B cell (primary cell): ENCODE results near the gene STAU1. TPM values are rescaled to one million over a fixed set of nuclear protein-coding genes. Genes with fewer than 3 reads are reported as not detected.

ENCODE experiments used
- ATAC-seq: fragments of 200-7000 bp; cut with Tn5 transposase; one replicate; pipeline ENCODE4 v1.10.0; 2021; ENCODE audit warnings: low read depth, mild to moderate bottlenecking, moderate number of reproducible peaks, moderate library complexity
- CTCF ChIA-PET: fragments of 350-600 bp; sonication (Branson Sonifier 250); formaldehyde crosslinking; loops from one replicate; lab custom pipeline; 2021; ENCODE audit warnings: antibody characterized with exemption, inconsistent platforms; lab: Charles Lee
- POLR2A ChIA-PET: fragments of 350-600 bp; sonication (Branson Sonifier 250); formaldehyde crosslinking; loops from one replicate; lab custom pipeline; 2021; ENCODE audit warnings: antibody characterized with exemption; lab: Charles Lee
- DNase-seq: peaks from one replicate; pipeline ENCODE4 v3.0.0; 2013
- H2AFZ ChIP-seq: 2 replicates; pipeline ENCODE4 v1.6.1; 2012; ENCODE audit warnings: mild to moderate bottlenecking, low read depth, low read length; ENCODE audit not compliant: insufficient read depth, poor library complexity, severe bottlenecking
- H3K27ac ChIP-seq, 2 donors: 1 replicate in 1 of 2; 2 replicates in 1 of 2; pipeline ENCODE4 v1.5.1; 2012 to 2013; ENCODE audit warnings: low read length in 2 of 2, mild to moderate bottlenecking in 2 of 2, moderate library complexity in 1 of 2
- H3K27me3 ChIP-seq, 4 experiments: fragments of 200-600 bp in 1 of 4; sonication (generic) in 1 of 4; replicated peaks in 1 of 4; 1 replicate in 2 of 4; 2 replicates in 2 of 4; pipeline versions ENCODE4 v1.6.1 to v1.7.0; 2013 to 2016; ENCODE audit warnings: low read length in 3 of 4, mild to moderate bottlenecking in 2 of 4, mixed read lengths in 1 of 4, moderate library complexity in 1 of 4; ENCODE audit not compliant: insufficient read depth in 4 of 4, control insufficient read depth in 3 of 4; ENCODE audit errors: control extremely low read depth in 1 of 4
- H3K36me3 ChIP-seq, 2 experiments: replicated peaks in 1 of 2; 1 replicate in 1 of 2; 2 replicates in 1 of 2; pipeline versions ENCODE4 v1.6.1 to v1.7.1; 2013; ENCODE audit warnings: low read length in 1 of 2; ENCODE audit not compliant: insufficient read depth in 2 of 2, control insufficient read depth in 1 of 2; ENCODE audit errors: control extremely low read depth in 1 of 2, extremely low read depth in 1 of 2
- H3K4me1 ChIP-seq, 2 donors: fragments of 200-600 bp in 1 of 2; sonication (generic) in 1 of 2; 1 replicate in 1 of 2; 2 replicates in 1 of 2; pipeline versions ENCODE4 v1.5.1 to v1.6.1; 2013 to 2017; ENCODE audit warnings: low read length in 2 of 2; ENCODE audit not compliant: control insufficient read depth in 2 of 2, insufficient read depth in 2 of 2
- H3K4me2 ChIP-seq: replicated peaks from 2 replicates; pipeline ENCODE3; 2012; ENCODE audit warnings: mild to moderate bottlenecking, low read depth, low read length; ENCODE audit not compliant: poor library complexity, severe bottlenecking
- H3K4me3 ChIP-seq, 5 experiments: fragments of 200-600 bp in 1 of 5; sonication (generic) in 1 of 5; 1 replicate in 3 of 5; 2 replicates in 2 of 5; pipeline versions ENCODE4 v1.5.1 to v1.7.0; 2011 to 2016; ENCODE audit warnings: low read length in 4 of 5, mild to moderate bottlenecking in 4 of 5, low read depth in 2 of 5, control low read depth in 1 of 5, moderate library complexity in 1 of 5; ENCODE audit not compliant: insufficient read depth in 1 of 5; ENCODE audit errors: control extremely low read depth in 1 of 5, extremely low read depth in 1 of 5
- H3K79me2 ChIP-seq: fragments of 200-600 bp; sonication (generic); one replicate; pipeline ENCODE4 v1.6.0; 2016; ENCODE audit warnings: low read length; ENCODE audit not compliant: control insufficient read depth, insufficient read depth
- H3K9ac ChIP-seq: fragments of 200-600 bp; sonication (generic); 2 replicates; pipeline ENCODE4 v1.6.1; 2017; ENCODE audit warnings: mild to moderate bottlenecking, low read length, moderate library complexity
- H3K9me3 ChIP-seq, 3 donors: one replicate each; pipeline versions ENCODE4 v1.6.1 to v1.7.1; 2013; ENCODE audit warnings: low read length in 2 of 3; ENCODE audit not compliant: control insufficient read depth in 2 of 3, insufficient read depth in 1 of 3; ENCODE audit errors: control extremely low read depth in 1 of 3
- H4K20me1 ChIP-seq: 2 replicates; pipeline ENCODE4 v1.6.0; 2012; ENCODE audit warnings: mild to moderate bottlenecking, low read length; ENCODE audit not compliant: insufficient read depth, control insufficient read depth, poor library complexity, severe bottlenecking
- H3K27ac Mint-ChIP-seq: one replicate; pipeline ENCODE4 v1.8.0; 2021; ENCODE audit warnings: mixed read lengths
- H3K27me3 Mint-ChIP-seq: one replicate; pipeline ENCODE4 v1.8.0; 2021; ENCODE audit warnings: mixed read lengths
- H3K4me1 Mint-ChIP-seq: one replicate; pipeline ENCODE4 v1.8.0; 2021; ENCODE audit warnings: mixed read lengths
- H3K4me3 Mint-ChIP-seq: one replicate; pipeline ENCODE4 v1.8.0; 2021; ENCODE audit warnings: mixed read lengths
- H3K9me3 Mint-ChIP-seq: one replicate; pipeline ENCODE4 v1.8.0; 2022; ENCODE audit warnings: mixed read lengths; ENCODE audit not compliant: insufficient read depth
- EZH2 ChIP-seq: IDR thresholded peaks from 2 replicates; pipeline ENCODE4 v1.6.1; 2012; ENCODE audit warnings: borderline replicate concordance, low read depth, mild to moderate bottlenecking, moderate library complexity, low read length; ENCODE audit not compliant: insufficient read depth, poor library complexity, severe bottlenecking
- WGBS: methylation state at CpG from one replicate; pipeline ENCODE4 v1.1.5; 2013; ENCODE audit warnings: missing lambda C conversion rate; ENCODE audit not compliant: insufficient coverage; 5-methylcytosine and 5-hydroxymethylcytosine counted together
- intact Hi-C: fragments of 100-400 bp; cut with micrococcal nuclease; formaldehyde crosslinking; loops from one replicate; pipeline ENCODE4 v1.10.0; 2022
- polyA plus RNA-seq: library from polyadenylated mRNA; depleted of rRNA; stranded (reverse); fragments of >200 nt; gene quantifications from 2 replicates; pipeline ENCODE4 v1.2.3, GENCODE V29; 2012
- total RNA-seq, 2 donors: library from RNA; stranded (reverse); fragments of 120-200 nt in 1 of 2; gene quantifications; 1 replicate in 1 of 2; 2 replicates in 1 of 2; pipeline versions ENCODE4 v1.2.3 to v1.2.4, GENCODE V29; 2013 to 2022
- TF ChIP-seq, protein P1 (sequence below): fragments of 200-600 bp; IDR thresholded peaks from one replicate; pipeline ENCODE4 v1.8.0; 2022; ENCODE audit warnings: antibody characterized with exemption, mild to moderate bottlenecking

STAU1 gene
- total and polyA plus RNA-seq, 2 donors (not counting 1 experiment from before 2014, with no cell fraction given) = 15.4 to 42.9 TPM

DNA sequence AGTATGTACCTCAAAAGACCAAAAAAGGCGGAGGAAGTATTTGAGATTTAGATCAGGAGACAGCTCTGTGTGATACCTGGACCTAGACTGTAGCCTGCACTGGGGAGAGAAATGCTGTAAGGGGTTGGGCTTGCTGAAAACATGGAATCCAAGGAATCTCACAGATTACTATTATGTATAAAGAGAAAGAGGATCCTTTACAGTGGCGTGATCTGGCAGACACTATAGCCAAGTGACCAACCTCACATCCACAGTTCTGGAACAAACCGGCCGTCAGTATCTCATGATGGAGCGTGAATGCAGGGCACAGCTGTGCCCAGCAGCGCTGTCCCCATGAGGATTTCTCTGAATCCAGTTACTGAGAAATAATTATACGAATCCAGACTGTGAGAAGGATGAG, 43.3 kb upstream of the STAU1 start:
- Histone ChIP-seq H3K9ac (no peak overlapping the region), H3K4me1 (peaks cover 14 to 20% of the 10 kb centered on the region in 2 donors), H3K4me3 (no peak overlapping the region), H3K27ac (peak overlapping the region; percentile 55 to 78), H3K36me3 (peaks cover 3 to 83% of the 10 kb centered on the region in 2 experiments), H3K4me2 (peak overlapping the region; percentile 44), H2AFZ (no peak overlapping the region), H3K9me3 (no peaks in the 10 kb centered on the region), H4K20me1 (peaks cover 7% of the 10 kb centered on the region), H3K27me3 (no peaks in the 10 kb centered on the region), H3K79me2 (peaks cover 30% of the 10 kb centered on the region)
- no peak for DNase-seq
- intact Hi-C loops = no loop called here
- Mint-ChIP-seq H3K27ac (no peak overlapping the region), H3K4me1 (peaks cover 16% of the 10 kb centered on the region), H3K4me3 (no peak overlapping the region), H3K27me3 (no peaks in the 10 kb centered on the region), H3K9me3 (no peaks in the 10 kb centered on the region)
- ChIA-PET POLR2A (interaction anchor here (0.8 kb wide), 1 partner anchor 36 kb away, joined by 4 read pairs; no protein-coding TSS in a partner anchor), CTCF (interaction anchor here (2.8 kb wide), 1 partner anchor 15 kb away, joined by 16 read pairs; no protein-coding TSS in a partner anchor)
- 0% methylated on average over 1 of the region's 7 CpGs for WGBS
- ATAC-seq = no peak
- TF ChIP-seq EZH2 = no peak
- TF ChIP-seq, protein P1, sequence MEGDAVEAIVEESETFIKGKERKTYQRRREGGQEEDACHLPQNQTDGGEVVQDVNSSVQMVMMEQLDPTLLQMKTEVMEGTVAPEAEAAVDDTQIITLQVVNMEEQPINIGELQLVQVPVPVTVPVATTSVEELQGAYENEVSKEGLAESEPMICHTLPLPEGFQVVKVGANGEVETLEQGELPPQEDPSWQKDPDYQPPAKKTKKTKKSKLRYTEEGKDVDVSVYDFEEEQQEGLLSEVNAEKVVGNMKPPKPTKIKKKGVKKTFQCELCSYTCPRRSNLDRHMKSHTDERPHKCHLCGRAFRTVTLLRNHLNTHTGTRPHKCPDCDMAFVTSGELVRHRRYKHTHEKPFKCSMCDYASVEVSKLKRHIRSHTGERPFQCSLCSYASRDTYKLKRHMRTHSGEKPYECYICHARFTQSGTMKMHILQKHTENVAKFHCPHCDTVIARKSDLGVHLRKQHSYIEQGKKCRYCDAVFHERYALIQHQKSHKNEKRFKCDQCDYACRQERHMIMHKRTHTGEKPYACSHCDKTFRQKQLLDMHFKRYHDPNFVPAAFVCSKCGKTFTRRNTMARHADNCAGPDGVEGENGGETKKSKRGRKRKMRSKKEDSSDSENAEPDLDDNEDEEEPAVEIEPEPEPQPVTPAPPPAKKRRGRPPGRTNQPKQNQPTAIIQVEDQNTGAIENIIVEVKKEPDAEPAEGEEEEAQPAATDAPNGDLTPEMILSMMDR = no peak

DNA sequence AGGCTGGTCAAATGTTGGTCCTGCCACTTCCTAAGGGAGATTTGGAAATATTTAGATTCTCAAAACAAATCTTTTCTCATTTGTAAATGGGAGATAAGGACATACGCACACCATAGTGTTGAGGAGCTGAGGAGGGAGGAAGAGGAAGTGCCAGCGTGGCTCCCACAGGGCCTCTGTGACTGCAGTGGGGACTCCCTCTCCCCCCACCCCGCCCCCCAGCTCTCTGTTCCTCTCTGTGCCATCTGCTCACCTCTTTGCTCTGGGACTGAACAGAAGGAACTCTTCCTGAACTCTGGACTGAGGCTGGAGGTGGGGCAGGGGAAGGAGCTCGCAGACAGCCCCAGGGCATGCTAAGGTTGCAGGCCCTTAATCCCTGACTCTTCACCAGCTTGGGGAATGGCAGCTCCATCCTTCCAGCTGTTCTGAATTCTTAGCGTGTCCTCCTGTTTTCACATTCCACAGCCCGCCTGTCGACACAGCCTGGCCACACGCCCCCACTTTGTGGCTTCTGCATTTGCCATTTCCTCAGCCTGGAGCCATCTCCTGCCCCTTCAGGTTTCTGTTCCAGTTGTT, 42.5 kb upstream of the STAU1 start:
- Histone ChIP-seq H3K79me2 (peaks cover 26% of the 10 kb centered on the region), H3K27me3 (no peaks in the 10 kb centered on the region), H3K36me3 (peaks cover 3 to 84% of the 10 kb centered on the region in 2 experiments), H3K9ac (no peak overlapping the region), H3K9me3 (no peaks in the 10 kb centered on the region), H3K4me2 (peak overlapping the region; percentile 44), H3K27ac (peak overlapping the region; percentile 64 to 78), H3K4me3 (no peak overlapping the region), H3K4me1 (peaks cover 14 to 20% of the 10 kb centered on the region in 2 donors), H4K20me1 (peaks cover 7% of the 10 kb centered on the region), H2AFZ (peak overlapping the region; percentile 34)
- DNase-seq = peak; percentile 78
- H3K4me1 Mint-ChIP-seq = peaks cover 16% of the 10 kb centered on the region
- no peak for TF ChIP-seq EZH2
- TF ChIP-seq, protein P1 = no peak
- POLR2A ChIA-PET = no interaction called here
- ATAC-seq = peak; percentile 95
- peak overlapping the region; percentile 84 for H3K27ac Mint-ChIP-seq
- H3K27me3 Mint-ChIP-seq = no peaks in the 10 kb centered on the region
- H3K9me3 Mint-ChIP-seq = no peaks in the 10 kb centered on the region
- 34% methylated on average over 2 of the region's 8 CpGs for WGBS
- CTCF ChIA-PET = interaction anchor here (1.1 to 2.8 kb wide), 4 partner anchors 14 to 98 kb away, joined by 3 to 16 read pairs (median 4); no protein-coding TSS in a partner anchor
- H3K4me3 Mint-ChIP-seq = peak overlapping the region; percentile 32
- intact Hi-C loops = no loop called here
